Measurements from ENCODE around the gene GPR183.

- no peak for TF ChIP-seq POLR2A (IDR thresholded peaks at IDR 0.05; ENCODE audit: low read length)
- TF ChIP-seq GATA1 (IDR thresholded peaks at IDR 0.05; ENCODE audit: low read depth, low read length), result no peak
Measured at GRCh38 chr13:99310382-99311031, 3.3 kb upstream of the GPR183 start.
